Left forelimb (tissue), 1 donor: ENCODE measurements around the gene REG3G.
"Not testable (repeated sequence)": the region's sequence is repeated elsewhere in the genome, so short reads cannot be mapped to it uniquely, and the experiment has no call there.

Experiments
- DNase-seq: peaks from one replicate; pipeline ENCODE4 v3.0.0-alpha.2; 2018; ENCODE audit warnings: low spot score

The REG3G gene

GRCh38 chr2:79016342-79016741 is 9.2 kb upstream of the REG3G start:
- DNase-seq: no peak

GRCh38 chr2:79026061-79026460 is 559 bp downstream of the REG3G start:
- DNase-seq: no peak

- no peak for DNase-seq
Observed at GRCh38 chr2:79039944-79040343, 14.4 kb downstream of the REG3G start.

GRCh38 chr2:79041032-79041448 is 15.5 kb downstream of the REG3G start:
- DNase-seq: no peak

GRCh38 chr2:79053486-79053885 is 28.0 kb downstream of the REG3G start:
- DNase-seq: peak; percentile 78

GRCh38 chr2:79054769-79055168 is 29.3 kb downstream of the REG3G start:
- not testable (repeated sequence) for DNase-seq

- DNase-seq: no peak
Observed at GRCh38 chr2:79065201-79065600, 39.7 kb downstream of the REG3G start.

GRCh38 chr2:79071078-79071477 is 45.6 kb downstream of the REG3G start:
- no peak for DNase-seq
